ENCODE data around the gene ZNF292. TPM values are rescaled to one million over a fixed set of nuclear protein-coding genes. Genes with fewer than 3 reads are reported as not detected.

Gene ZNF292
- total RNA-seq, 4 donors from 2014 or later = 17.8 to 40.0 (median 21.3) TPM

DNA sequence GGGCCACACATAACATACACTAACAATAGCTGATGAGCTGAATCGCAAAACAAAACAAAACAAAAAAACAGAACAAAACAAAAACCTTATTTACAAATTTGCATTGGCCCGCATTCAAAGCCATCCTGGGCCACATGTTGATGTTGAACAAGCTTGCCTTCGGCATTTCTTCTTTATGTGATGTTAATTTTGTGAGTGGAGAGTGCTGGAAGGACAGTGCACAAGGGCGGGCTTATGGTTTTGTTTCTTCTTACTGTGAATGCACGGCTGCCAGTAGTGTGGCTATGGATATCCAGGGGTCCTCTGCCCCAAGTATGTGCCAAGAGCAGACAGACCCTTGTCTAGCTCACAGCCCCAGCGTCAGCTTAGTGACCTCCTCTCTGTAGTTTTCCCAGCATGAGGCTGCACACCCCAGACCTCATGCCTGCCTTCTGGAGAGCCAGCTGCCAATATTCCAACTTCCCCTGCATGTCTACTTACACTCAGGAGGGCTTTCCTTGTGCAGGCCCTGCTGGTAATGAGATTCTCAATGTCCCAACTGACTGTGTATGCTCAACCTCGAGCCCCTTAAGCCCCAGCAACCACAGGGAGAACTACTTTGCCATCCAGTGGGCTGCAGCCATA, 24.9 kb downstream of the ZNF292 start:
- ATAC-seq (ENCODE audit: low FRiP score) = no peak
- DNase-seq (ENCODE audit: low spot score) = no peak
- TF ChIP-seq, protein P1, sequence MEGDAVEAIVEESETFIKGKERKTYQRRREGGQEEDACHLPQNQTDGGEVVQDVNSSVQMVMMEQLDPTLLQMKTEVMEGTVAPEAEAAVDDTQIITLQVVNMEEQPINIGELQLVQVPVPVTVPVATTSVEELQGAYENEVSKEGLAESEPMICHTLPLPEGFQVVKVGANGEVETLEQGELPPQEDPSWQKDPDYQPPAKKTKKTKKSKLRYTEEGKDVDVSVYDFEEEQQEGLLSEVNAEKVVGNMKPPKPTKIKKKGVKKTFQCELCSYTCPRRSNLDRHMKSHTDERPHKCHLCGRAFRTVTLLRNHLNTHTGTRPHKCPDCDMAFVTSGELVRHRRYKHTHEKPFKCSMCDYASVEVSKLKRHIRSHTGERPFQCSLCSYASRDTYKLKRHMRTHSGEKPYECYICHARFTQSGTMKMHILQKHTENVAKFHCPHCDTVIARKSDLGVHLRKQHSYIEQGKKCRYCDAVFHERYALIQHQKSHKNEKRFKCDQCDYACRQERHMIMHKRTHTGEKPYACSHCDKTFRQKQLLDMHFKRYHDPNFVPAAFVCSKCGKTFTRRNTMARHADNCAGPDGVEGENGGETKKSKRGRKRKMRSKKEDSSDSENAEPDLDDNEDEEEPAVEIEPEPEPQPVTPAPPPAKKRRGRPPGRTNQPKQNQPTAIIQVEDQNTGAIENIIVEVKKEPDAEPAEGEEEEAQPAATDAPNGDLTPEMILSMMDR (IDR thresholded peaks at IDR 0.05) = no peak

DNA sequence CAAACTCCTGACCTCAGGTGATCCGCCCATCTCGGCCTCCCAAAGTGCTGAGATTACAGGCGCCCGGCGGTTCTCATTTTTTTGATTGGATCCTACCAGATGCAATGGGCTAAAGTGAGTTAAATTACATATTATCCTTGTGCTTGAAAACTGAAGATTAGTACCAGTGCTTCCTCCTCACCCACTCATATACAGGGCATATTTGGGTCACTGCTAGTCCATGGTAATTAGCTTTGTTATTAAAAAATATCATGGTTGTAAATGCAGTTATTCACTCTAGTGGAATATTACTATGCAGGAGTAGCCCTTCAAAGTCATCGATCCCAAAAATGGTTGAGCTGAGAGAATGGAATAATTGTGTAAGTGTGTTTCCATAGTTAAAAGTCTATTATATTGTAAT, 26.5 kb downstream of the ZNF292 start:
- TF ChIP-seq, protein P1 (IDR thresholded peaks at IDR 0.05) = no peak
- ATAC-seq (ENCODE audit: low FRiP score) = no peak
- DNase-seq (ENCODE audit: low spot score) = no peak

DNA sequence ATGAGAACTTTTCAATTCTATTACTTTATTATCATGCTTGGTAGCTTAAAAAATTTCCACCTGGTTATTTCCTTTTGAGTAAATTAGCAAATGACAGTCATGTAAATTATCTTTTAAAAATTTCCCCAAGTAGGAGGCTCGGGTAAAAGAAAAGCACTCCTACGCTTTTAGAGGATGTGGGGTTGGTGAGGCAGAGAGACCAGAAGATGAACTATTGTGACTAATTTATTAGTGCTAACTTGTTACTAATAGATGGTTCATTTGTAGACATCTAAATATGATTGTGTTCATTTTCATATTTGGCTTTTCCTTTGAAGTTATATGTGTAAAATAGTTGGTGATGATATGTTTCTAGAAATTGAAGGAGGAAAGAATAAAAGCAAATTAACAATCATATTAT, 27.0 kb downstream of the ZNF292 start:
- TF ChIP-seq, protein P1 (IDR thresholded peaks at IDR 0.05) = no peak
- DNase-seq (ENCODE audit: low spot score) (no peak), ATAC-seq (ENCODE audit: low FRiP score) (no peak)

DNA sequence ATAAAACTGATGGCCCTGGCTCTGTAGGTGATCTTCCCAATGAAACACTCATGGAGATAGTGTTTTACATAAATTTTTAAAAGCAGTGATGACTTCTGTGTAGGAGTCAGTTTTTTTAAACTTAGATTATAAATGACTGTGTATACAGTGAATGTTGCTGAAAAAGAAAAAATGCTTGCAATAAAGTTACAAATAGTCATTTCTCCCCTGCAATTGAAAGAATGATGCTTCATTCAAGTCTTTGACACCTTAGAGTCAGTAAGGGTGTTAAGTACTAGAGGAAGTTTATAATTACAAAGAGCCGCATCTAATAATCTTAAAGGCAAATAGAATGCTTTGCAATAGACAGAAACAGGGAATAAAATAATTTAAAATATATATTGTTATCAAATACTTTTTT, 27.6 kb downstream of the ZNF292 start:
- ATAC-seq (ENCODE audit: low FRiP score) = no peak
- DNase-seq (ENCODE audit: low spot score) = no peak
- TF ChIP-seq, protein P1 (IDR thresholded peaks at IDR 0.05) = no peak

DNA sequence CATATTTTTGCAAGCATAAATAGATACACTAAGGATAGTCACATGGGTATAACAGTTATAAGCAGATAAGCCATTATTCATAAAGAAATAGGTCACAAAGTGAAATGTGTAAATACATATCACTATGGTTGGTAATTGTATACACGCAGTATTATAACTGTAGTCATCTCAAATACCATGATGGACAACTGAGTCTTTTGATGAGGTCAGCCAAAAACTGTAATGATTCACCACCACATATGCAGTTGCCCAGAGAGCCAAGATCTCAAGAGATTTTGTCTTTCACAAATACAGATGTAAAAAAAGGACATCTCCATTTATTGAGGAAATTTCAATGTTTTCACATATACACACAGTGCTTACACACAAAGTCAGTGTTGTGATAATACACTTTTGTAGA, 28.3 kb downstream of the ZNF292 start:
- DNase-seq (ENCODE audit: low spot score) (no peak), ATAC-seq (ENCODE audit: low FRiP score) (no peak)
- TF ChIP-seq, protein P1 (IDR thresholded peaks at IDR 0.05) = no peak

DNA sequence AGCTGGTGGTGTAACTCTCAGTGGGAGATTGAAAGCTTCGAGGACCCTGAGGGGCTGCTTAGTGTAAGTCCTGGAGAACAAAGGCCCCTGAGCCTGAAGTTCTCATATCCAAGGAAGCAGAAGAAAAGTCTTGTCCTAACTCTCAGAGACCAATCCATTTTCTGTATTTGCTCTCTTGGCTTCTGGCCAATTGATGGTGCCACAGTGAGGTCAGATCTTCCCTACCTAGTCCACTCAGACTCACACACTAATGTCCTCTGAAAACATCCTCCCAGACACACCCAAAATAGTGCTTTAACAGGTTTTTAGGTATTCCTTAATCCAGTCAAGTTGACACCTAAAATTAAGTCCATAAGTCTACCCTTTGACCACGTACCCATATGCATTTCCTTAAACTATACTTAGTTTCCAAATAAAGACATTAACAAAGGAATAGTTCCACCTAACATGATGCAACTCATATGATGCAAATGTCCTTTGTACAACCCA, 29.4 kb downstream of the ZNF292 start:
- DNase-seq (ENCODE audit: low spot score) (no peak), ATAC-seq (ENCODE audit: low FRiP score) (no peak)
- TF ChIP-seq, protein P1 (IDR thresholded peaks at IDR 0.05) = no peak

DNA sequence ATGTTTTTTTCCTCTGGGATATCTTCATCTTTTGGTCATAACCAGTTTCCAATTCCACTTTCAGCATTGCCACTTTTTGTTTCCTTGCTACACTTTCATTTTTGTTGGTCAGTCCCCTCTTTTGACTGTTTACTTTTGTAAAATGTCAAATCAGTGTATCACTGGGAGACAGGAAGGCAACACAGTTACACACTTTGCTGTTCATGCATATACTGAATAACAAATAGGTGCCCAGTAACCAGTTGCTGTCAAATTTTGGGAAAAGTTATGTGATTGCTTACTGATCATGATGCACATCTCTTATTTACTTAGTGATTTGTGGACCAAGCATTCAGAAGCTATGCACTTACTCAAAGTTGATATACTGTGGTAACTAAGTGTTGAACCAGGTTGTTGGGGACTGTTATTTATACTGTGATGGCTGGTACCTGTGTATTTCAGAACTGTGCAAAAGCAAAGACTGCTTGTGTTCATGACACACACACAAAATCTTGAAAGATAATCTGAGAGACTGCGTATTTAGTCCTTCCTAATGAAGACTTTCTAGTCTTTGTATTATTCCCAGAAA, 41.0 kb downstream of the ZNF292 start:
- DNase-seq (ENCODE audit: low spot score) = no peak
- TF ChIP-seq, protein P1 (IDR thresholded peaks at IDR 0.05) = no peak
- ATAC-seq (ENCODE audit: low FRiP score) = no peak

Data from omental fat pad (tissue), 4 donors.